ENCODE data around the gene FAM83F. TPM values are rescaled to one million over a fixed set of nuclear protein-coding genes. Genes with fewer than 3 reads are reported as not detected.

FAM83F gene
- total RNA-seq, 2 experiments from 2014 or later: not detected

DNA sequence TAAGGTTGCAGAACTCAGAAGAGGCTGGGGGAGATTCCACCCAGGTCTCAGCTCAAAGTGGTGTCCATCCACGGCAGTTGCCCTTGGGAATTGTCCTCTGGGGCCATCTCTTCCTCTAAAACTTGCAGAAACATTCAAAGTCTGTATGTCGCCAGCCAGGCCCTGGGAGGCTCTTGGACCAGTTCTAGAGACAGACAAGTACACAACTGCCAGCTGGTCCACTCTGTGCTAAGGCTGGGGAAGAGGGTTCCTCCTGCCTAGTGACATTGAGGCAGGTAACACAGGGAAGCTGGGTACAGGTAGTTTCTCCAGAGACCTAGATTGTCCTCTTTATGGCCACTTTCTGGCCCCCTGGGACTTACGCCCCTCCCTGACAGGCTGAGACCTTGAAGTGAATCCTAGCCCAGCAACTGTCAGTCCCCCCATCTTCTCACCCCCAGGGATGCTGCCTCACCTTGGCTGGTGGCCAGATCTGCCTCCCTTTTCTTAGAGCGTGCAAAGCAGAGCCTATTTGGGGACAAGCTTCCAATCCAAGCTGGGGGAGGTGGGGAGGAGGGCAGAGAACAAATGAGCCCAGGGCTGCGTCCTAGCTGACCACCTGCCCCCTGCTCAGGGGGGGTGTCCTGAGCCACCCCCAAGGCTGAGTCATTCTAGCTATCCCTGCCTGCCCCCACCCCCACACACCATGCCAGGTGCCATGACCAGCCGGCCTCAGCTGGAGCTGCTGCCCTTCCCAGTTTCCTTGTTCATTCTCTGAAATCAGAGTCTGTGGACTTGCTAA, 8.4 kb downstream of the FAM83F start:
- H2AFZ ChIP-seq (ENCODE audit: low read length): no peak overlapping the region
- POLR2A ChIA-PET: interaction anchor here (0.5 kb wide), 1 partner anchor 750 kb away, joined by 4 read pairs; no protein-coding TSS in a partner anchor
- intact Hi-C loops (cut with micrococcal nuclease; ENCODE audit: unreplicated experiment): no loop called here
- no peak for TF ChIP-seq EZH2phosphoT487 (IDR thresholded peaks at IDR 0.05; ENCODE audit: borderline replicate concordance, low read depth, low read length)
- TF ChIP-seq, protein P1, sequence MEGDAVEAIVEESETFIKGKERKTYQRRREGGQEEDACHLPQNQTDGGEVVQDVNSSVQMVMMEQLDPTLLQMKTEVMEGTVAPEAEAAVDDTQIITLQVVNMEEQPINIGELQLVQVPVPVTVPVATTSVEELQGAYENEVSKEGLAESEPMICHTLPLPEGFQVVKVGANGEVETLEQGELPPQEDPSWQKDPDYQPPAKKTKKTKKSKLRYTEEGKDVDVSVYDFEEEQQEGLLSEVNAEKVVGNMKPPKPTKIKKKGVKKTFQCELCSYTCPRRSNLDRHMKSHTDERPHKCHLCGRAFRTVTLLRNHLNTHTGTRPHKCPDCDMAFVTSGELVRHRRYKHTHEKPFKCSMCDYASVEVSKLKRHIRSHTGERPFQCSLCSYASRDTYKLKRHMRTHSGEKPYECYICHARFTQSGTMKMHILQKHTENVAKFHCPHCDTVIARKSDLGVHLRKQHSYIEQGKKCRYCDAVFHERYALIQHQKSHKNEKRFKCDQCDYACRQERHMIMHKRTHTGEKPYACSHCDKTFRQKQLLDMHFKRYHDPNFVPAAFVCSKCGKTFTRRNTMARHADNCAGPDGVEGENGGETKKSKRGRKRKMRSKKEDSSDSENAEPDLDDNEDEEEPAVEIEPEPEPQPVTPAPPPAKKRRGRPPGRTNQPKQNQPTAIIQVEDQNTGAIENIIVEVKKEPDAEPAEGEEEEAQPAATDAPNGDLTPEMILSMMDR (conservative IDR thresholded peaks at IDR 0.05; ENCODE audit: low read length): no peak
- no peak overlapping the region for H3K27ac ChIP-seq (ENCODE audit: low read depth, low read length, poor library complexity, severe bottlenecking)
- DNase-seq (ENCODE audit: low spot score): no peak
- no peaks in the 10 kb centered on the region for H3K9me3 ChIP-seq (ENCODE audit: low read length)
- H3K4me3 ChIP-seq (ENCODE audit: low read depth, low read length, poor library complexity, severe bottlenecking): no peak overlapping the region
- no TSS peak for BruUV-seq (replicated peaks)
- no peaks in the 10 kb centered on the region for H4K20me1 ChIP-seq (ENCODE audit: insufficient read depth, low read length)
- H3K36me3 ChIP-seq (ENCODE audit: insufficient read depth, low read length): no peaks in the 10 kb centered on the region
- H3K4me1 ChIP-seq (ENCODE audit: insufficient read depth, low read length, poor library complexity, severe bottlenecking): no peaks in the 10 kb centered on the region
- CTCF ChIA-PET (ENCODE audit: unreplicated experiment): no interaction called here
- no peaks in the 10 kb centered on the region for H3K79me2 ChIP-seq (ENCODE audit: insufficient read depth, low read depth, low read length)
- no peaks in the 10 kb centered on the region for H3K9me2 ChIP-seq (ENCODE audit: insufficient read depth, low read length)
- no peak overlapping the region for H3K4me2 ChIP-seq (ENCODE audit: low read length)

GRCh38 chr22:40004836-40005235, 10.1 kb downstream of the FAM83F start:
- Histone ChIP-seq H3K4me2 (ENCODE audit: low read length) (no peak overlapping the region), H3K4me3 (ENCODE audit: low read depth, low read length, poor library complexity, severe bottlenecking) (no peak overlapping the region), H3K27ac (ENCODE audit: low read depth, low read length, poor library complexity, severe bottlenecking) (no peak overlapping the region), H3K79me2 (ENCODE audit: insufficient read depth, low read depth, low read length) (no peaks in the 10 kb centered on the region), H3K4me1 (ENCODE audit: insufficient read depth, low read length, poor library complexity, severe bottlenecking) (no peaks in the 10 kb centered on the region), H2AFZ (ENCODE audit: low read length) (no peak overlapping the region), H3K36me3 (ENCODE audit: insufficient read depth, low read length) (no peaks in the 10 kb centered on the region), H4K20me1 (ENCODE audit: insufficient read depth, low read length) (no peaks in the 10 kb centered on the region), H3K9me3 (ENCODE audit: low read length) (no peaks in the 10 kb centered on the region), H3K9me2 (ENCODE audit: insufficient read depth, low read length) (no peaks in the 10 kb centered on the region)
- POLR2A ChIA-PET: no interaction called here
- DNase-seq (ENCODE audit: low spot score): no peak
- TF ChIP-seq, protein P1 (conservative IDR thresholded peaks at IDR 0.05; ENCODE audit: low read length): no peak
- TF ChIP-seq EZH2phosphoT487 (IDR thresholded peaks at IDR 0.05; ENCODE audit: borderline replicate concordance, low read depth, low read length): no peak
- intact Hi-C loops (cut with micrococcal nuclease; ENCODE audit: unreplicated experiment): no loop called here
- BruUV-seq (replicated peaks): no TSS peak
- CTCF ChIA-PET (ENCODE audit: unreplicated experiment): no interaction called here

DNA sequence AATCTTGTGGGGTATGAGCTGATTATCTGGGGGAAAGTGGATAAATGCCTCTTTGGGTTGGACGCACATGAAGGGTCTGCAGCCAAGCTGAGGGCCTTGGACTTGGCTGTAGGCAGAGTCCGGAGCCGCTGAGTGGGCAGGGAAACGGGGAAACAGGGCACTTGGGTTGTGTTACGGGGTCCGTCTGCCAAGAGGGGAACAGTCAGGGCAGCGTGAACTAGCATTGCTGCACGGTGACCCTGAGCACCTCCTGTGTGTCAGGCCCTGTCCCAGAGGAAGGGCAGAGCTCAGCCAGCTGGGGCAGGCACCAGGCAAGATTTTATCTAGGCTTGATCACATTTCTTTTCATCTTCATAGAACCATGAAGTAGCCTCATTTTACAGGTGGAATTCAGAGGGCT, 11.9 kb downstream of the FAM83F start:
- intact Hi-C loops (cut with micrococcal nuclease; ENCODE audit: unreplicated experiment): no loop called here
- BruUV-seq (replicated peaks): no TSS peak
- no peak overlapping the region for H3K4me3 ChIP-seq (ENCODE audit: low read depth, low read length, poor library complexity, severe bottlenecking)
- H3K27ac ChIP-seq (ENCODE audit: low read depth, low read length, poor library complexity, severe bottlenecking): no peak overlapping the region
- DNase-seq (ENCODE audit: low spot score): no peak
- no peaks in the 10 kb centered on the region for H3K9me3 ChIP-seq (ENCODE audit: low read length)
- H3K4me2 ChIP-seq (ENCODE audit: low read length): no peak overlapping the region
- H4K20me1 ChIP-seq (ENCODE audit: insufficient read depth, low read length): no peaks in the 10 kb centered on the region
- ChIA-PET CTCF (ENCODE audit: unreplicated experiment) (no interaction called here), POLR2A (no interaction called here)
- H2AFZ ChIP-seq (ENCODE audit: low read length): no peak overlapping the region
- H3K79me2 ChIP-seq (ENCODE audit: insufficient read depth, low read depth, low read length): no peaks in the 10 kb centered on the region
- no peaks in the 10 kb centered on the region for H3K4me1 ChIP-seq (ENCODE audit: insufficient read depth, low read length, poor library complexity, severe bottlenecking)
- H3K9me2 ChIP-seq (ENCODE audit: insufficient read depth, low read length): no peaks in the 10 kb centered on the region
- TF ChIP-seq, protein P1 (conservative IDR thresholded peaks at IDR 0.05; ENCODE audit: low read length): no peak
- no peak for TF ChIP-seq EZH2phosphoT487 (IDR thresholded peaks at IDR 0.05; ENCODE audit: borderline replicate concordance, low read depth, low read length)
- no peaks in the 10 kb centered on the region for H3K36me3 ChIP-seq (ENCODE audit: insufficient read depth, low read length)

All from OCI-LY7 (cell line).